Activated CD8-positive, alpha-beta T cell treated with anti-CD3 and anti-CD28 coated beads, Interleukin-2, amount 10 ng/mL, durations not matched to agents 7 days and 5 days (primary cell): ENCODE data around the gene POM121. TPM values are rescaled to one million over a fixed set of nuclear protein-coding genes. Genes with fewer than 3 reads are reported as not detected.
"Not testable (repeated sequence)": the region's sequence is repeated elsewhere in the genome, so short reads cannot be mapped to it uniquely, and the experiment has no call there.

Source experiments
- ATAC-seq: fragments of 150-1000 bp; cut with Tn5 transposase; one replicate; pipeline ENCODE4 v1.10.0; 2021; ENCODE audit warnings: moderate library complexity
- CTCF ChIA-PET: fragments of 350-600 bp; sonication (Branson Sonifier 250); formaldehyde crosslinking; loops from one replicate; lab custom pipeline; 2021; ENCODE audit warnings: antibody characterized with exemption; lab: Charles Lee
- POLR2A ChIA-PET: fragments of 350-600 bp; sonication (Branson Sonifier 250); formaldehyde crosslinking; loops from one replicate; lab custom pipeline; 2021; ENCODE audit warnings: antibody characterized with exemption; lab: Charles Lee
- DNase-seq: peaks from one replicate; pipeline ENCODE4 v3.0.0-alpha.2; 2020
- H3K27ac Mint-ChIP-seq: one replicate; pipeline ENCODE4 v1.8.0; 2021; ENCODE audit warnings: mild to moderate bottlenecking, mixed read lengths
- H3K27me3 Mint-ChIP-seq: one replicate; pipeline ENCODE4 v1.8.0; 2021; ENCODE audit warnings: low read depth, mixed read lengths
- H3K36me3 Mint-ChIP-seq: one replicate; pipeline ENCODE4 v1.8.0; 2021; ENCODE audit warnings: low read depth, mixed read lengths
- H3K4me1 Mint-ChIP-seq: one replicate; pipeline ENCODE4 v1.8.0; 2021; ENCODE audit warnings: low read depth, mixed read lengths
- H3K4me3 Mint-ChIP-seq: one replicate; pipeline ENCODE4 v1.8.0; 2021; ENCODE audit warnings: mild to moderate bottlenecking, mixed read lengths
- H3K9me3 Mint-ChIP-seq: one replicate; pipeline ENCODE4 v1.8.0; 2022; ENCODE audit warnings: mixed read lengths; ENCODE audit not compliant: insufficient read depth
- total RNA-seq, 2 experiments: library from RNA; stranded (reverse); gene quantifications; one replicate each; pipeline ENCODE4 v1.2.3, GENCODE V29; 2021

POM121 gene
- total RNA-seq, 2 experiments from 2014 or later, result 58.4 to 63.4 TPM

- H3K4me3 Mint-ChIP-seq, ATAC-seq, POLR2A ChIA-PET, H3K4me1 Mint-ChIP-seq, H3K27me3 Mint-ChIP-seq, DNase-seq, H3K36me3 Mint-ChIP-seq, H3K9me3 Mint-ChIP-seq, CTCF ChIA-PET, H3K27ac Mint-ChIP-seq: not testable (repeated sequence)
These were observed 49.9 kb downstream of the POM121 start for GRCh38 chr7:72974781-72975180.

- H3K9me3 Mint-ChIP-seq, ATAC-seq, H3K36me3 Mint-ChIP-seq, H3K27ac Mint-ChIP-seq, H3K4me3 Mint-ChIP-seq, H3K27me3 Mint-ChIP-seq, H3K4me1 Mint-ChIP-seq, CTCF ChIA-PET, POLR2A ChIA-PET: not testable (repeated sequence)
- peak; percentile 18 for DNase-seq
These were observed 50.9 kb downstream of the POM121 start for GRCh38 chr7:72975656-72976286.

- POLR2A ChIA-PET, CTCF ChIA-PET, H3K4me3 Mint-ChIP-seq, H3K27ac Mint-ChIP-seq, H3K9me3 Mint-ChIP-seq, H3K27me3 Mint-ChIP-seq, H3K36me3 Mint-ChIP-seq, ATAC-seq, DNase-seq, H3K4me1 Mint-ChIP-seq: not testable (repeated sequence)
These were observed 51.5 kb downstream of the POM121 start for GRCh38 chr7:72976434-72976833.

GRCh38 chr7:72980382-72980781 lies 55.5 kb downstream of the POM121 start:
- H3K9me3 Mint-ChIP-seq, POLR2A ChIA-PET: not testable (repeated sequence)

GRCh38 chr7:72982084-72982483 lies 57.2 kb downstream of the POM121 start:
- H3K4me1 Mint-ChIP-seq, ATAC-seq, H3K36me3 Mint-ChIP-seq, H3K27me3 Mint-ChIP-seq, H3K27ac Mint-ChIP-seq, DNase-seq, POLR2A ChIA-PET, H3K4me3 Mint-ChIP-seq, CTCF ChIA-PET, H3K9me3 Mint-ChIP-seq: not testable (repeated sequence)

More at GRCh38 chr7:72980382-72980781, 55.5 kb downstream of the POM121 start:
- CTCF ChIA-PET, H3K27me3 Mint-ChIP-seq, H3K4me1 Mint-ChIP-seq, DNase-seq, H3K36me3 Mint-ChIP-seq, ATAC-seq, H3K4me3 Mint-ChIP-seq, H3K27ac Mint-ChIP-seq: not testable (repeated sequence)

- H3K36me3 Mint-ChIP-seq, POLR2A ChIA-PET, H3K4me1 Mint-ChIP-seq, H3K4me3 Mint-ChIP-seq, DNase-seq, H3K27ac Mint-ChIP-seq, H3K27me3 Mint-ChIP-seq, CTCF ChIA-PET, H3K9me3 Mint-ChIP-seq, ATAC-seq: not testable (repeated sequence)
These were observed 65.4 kb downstream of the POM121 start for GRCh38 chr7:72990146-72990913.

- H3K27me3 Mint-ChIP-seq, H3K9me3 Mint-ChIP-seq, H3K27ac Mint-ChIP-seq, CTCF ChIA-PET, DNase-seq, ATAC-seq, H3K36me3 Mint-ChIP-seq, POLR2A ChIA-PET, H3K4me3 Mint-ChIP-seq, H3K4me1 Mint-ChIP-seq: not testable (repeated sequence)
These were observed 70.6 kb downstream of the POM121 start for GRCh38 chr7:72995484-72995883.

GRCh38 chr7:72997447-72997846 lies 72.6 kb downstream of the POM121 start:
- POLR2A ChIA-PET, ATAC-seq, H3K36me3 Mint-ChIP-seq: not testable (repeated sequence)

GRCh38 chr7:72997887-72998468 lies 73.1 kb downstream of the POM121 start:
- CTCF ChIA-PET, result not testable (repeated sequence)

More at GRCh38 chr7:72997447-72997846, 72.6 kb downstream of the POM121 start:
- H3K27ac Mint-ChIP-seq, H3K4me1 Mint-ChIP-seq, H3K27me3 Mint-ChIP-seq, DNase-seq, H3K9me3 Mint-ChIP-seq, H3K4me3 Mint-ChIP-seq, CTCF ChIA-PET: not testable (repeated sequence)

More at GRCh38 chr7:72997887-72998468, 73.1 kb downstream of the POM121 start:
- H3K27me3 Mint-ChIP-seq, DNase-seq, H3K4me3 Mint-ChIP-seq, POLR2A ChIA-PET, H3K9me3 Mint-ChIP-seq, ATAC-seq, H3K4me1 Mint-ChIP-seq, H3K27ac Mint-ChIP-seq, H3K36me3 Mint-ChIP-seq: not testable (repeated sequence)

Other genes with a start within 250 kb of the POM121 start
- 1 to 10 TPM; 2.7 to 3.2 TPM for gene TYW1B, start 96.9 kb upstream of the POM121 start, total RNA-seq
- 1 to 10 TPM; 1.4 to 1.7 TPM for gene TRIM74, start 44.4 kb downstream of the POM121 start, total RNA-seq
- gene SPDYE8, start 104.7 kb downstream of the POM121 start, total RNA-seq, result not detected
- not detected for gene SPDYE11, start 132.8 kb downstream of the POM121 start, total RNA-seq
- gene SPDYE9, start 160.9 kb downstream of the POM121 start, total RNA-seq, result not detected